ENCODE results near the gene FASTKD3. TPM values are rescaled to one million over a fixed set of nuclear protein-coding genes. Genes with fewer than 3 reads are reported as not detected.

Gene FASTKD3
- total and polyA plus RNA-seq, 2 donors from 2014 or later: 11.3 to 15.3 TPM

DNA sequence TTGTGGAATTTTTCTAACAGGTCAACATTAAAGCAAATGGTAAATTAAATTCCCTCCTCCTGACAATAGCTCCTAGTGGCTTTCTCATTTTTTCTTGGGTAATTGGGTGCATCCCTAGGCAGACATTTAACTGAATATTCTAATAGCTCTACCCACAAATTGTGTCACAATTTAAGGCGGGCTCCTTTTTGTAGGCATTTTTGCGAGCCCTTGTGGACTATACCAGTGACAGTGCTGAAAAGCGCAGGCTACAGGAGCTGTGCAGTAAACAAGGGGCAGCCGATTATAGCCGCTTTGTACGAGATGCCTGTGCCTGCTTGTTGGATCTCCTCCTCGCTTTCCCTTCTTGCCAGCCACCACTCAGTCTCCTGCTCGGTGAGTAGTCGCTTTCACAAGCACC, 20.1 kb upstream of the FASTKD3 start:
- FAIRE-seq (no peak), DNase-seq (no peak)
- Histone ChIP-seq H3K4me1 (ENCODE audit: control insufficient read depth in 2 of 3, insufficient read depth in 2 of 3, low read depth in 1 of 3, low read length in 3 of 3) (no peaks in the 10 kb centered on the region), H3K4me3 (ENCODE audit: low read length in 3 of 3) (no peak overlapping the region), H3K9ac (ENCODE audit: low read length in 3 of 3) (no peak overlapping the region), H3K9me3 (ENCODE audit: control insufficient read depth in 2 of 3, insufficient read depth in 1 of 3, low read length in 3 of 3) (no peaks in the 10 kb centered on the region), H3K27me3 (ENCODE audit: control insufficient read depth, insufficient read depth, low read length) (no peaks in the 10 kb centered on the region), H3K36me3 (ENCODE audit: control insufficient read depth in 2 of 3, insufficient read depth in 3 of 3, low read length in 3 of 3) (peaks cover 7 to 30% (median 26%) of the 10 kb centered on the region in 3 donors), H3K27ac (ENCODE audit: low read depth in 2 of 2, low read length in 2 of 2) (no peak overlapping the region)
- no peak for TF ChIP-seq CTCF (IDR thresholded peaks at IDR 0.05; ENCODE audit: borderline replicate concordance, extremely low read depth, insufficient read depth)
- intact Hi-C loops (cut with DNase I): no loop called here

DNA sequence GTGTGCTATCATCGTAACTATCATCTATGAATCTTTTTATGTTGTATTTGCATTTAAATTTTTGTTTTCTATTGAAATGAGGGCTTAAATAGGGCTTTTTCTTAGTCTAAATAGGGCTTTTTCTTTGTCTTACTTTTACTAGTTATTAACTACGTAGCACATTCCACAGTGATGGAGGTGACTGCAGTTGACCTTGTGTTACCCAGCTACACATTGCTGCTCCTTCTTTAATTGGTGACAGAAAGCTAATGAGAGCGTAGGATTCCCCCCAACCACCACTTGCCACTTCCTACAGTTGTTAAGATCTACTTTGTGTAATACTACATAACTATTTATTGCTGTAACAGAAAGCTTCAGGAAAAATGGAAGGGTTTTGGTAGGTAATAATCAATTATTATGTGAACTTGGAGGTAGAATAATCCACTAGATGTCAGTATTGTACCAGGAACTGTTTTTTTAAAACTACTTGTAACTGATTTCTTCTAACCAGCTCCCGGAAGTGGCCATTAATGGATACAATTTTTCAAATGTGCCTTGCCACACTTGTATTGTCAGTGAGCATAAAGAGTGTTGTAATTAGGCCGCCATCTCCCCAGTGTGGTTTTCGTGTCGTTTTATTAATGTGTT, 18.1 kb upstream of the FASTKD3 start:
- TF ChIP-seq CTCF (IDR thresholded peaks at IDR 0.05; ENCODE audit: borderline replicate concordance, extremely low read depth, insufficient read depth): peak; percentile 24
- intact Hi-C loops (cut with DNase I): no loop called here
- FAIRE-seq (peak; percentile 25), DNase-seq (peak in 2 of 5 donors; percentile 60 to 64)
- H3K27me3 ChIP-seq (ENCODE audit: control insufficient read depth, insufficient read depth, low read length): no peaks in the 10 kb centered on the region
- H3K9ac ChIP-seq (ENCODE audit: low read length in 3 of 3): no peak overlapping the region
- no peaks in the 10 kb centered on the region for H3K9me3 ChIP-seq (ENCODE audit: control insufficient read depth in 2 of 3, insufficient read depth in 1 of 3, low read length in 3 of 3)
- no peaks in the 10 kb centered on the region for H3K4me1 ChIP-seq (ENCODE audit: control insufficient read depth in 2 of 3, insufficient read depth in 2 of 3, low read depth in 1 of 3, low read length in 3 of 3)
- peaks cover 6 to 30% (median 29%) of the 10 kb centered on the region in 3 donors for H3K36me3 ChIP-seq (ENCODE audit: control insufficient read depth in 2 of 3, insufficient read depth in 3 of 3, low read length in 3 of 3)
- no peak overlapping the region for H3K4me3 ChIP-seq (ENCODE audit: low read length in 3 of 3)
- H3K27ac ChIP-seq (ENCODE audit: low read depth in 2 of 2, low read length in 2 of 2): no peak overlapping the region

DNA sequence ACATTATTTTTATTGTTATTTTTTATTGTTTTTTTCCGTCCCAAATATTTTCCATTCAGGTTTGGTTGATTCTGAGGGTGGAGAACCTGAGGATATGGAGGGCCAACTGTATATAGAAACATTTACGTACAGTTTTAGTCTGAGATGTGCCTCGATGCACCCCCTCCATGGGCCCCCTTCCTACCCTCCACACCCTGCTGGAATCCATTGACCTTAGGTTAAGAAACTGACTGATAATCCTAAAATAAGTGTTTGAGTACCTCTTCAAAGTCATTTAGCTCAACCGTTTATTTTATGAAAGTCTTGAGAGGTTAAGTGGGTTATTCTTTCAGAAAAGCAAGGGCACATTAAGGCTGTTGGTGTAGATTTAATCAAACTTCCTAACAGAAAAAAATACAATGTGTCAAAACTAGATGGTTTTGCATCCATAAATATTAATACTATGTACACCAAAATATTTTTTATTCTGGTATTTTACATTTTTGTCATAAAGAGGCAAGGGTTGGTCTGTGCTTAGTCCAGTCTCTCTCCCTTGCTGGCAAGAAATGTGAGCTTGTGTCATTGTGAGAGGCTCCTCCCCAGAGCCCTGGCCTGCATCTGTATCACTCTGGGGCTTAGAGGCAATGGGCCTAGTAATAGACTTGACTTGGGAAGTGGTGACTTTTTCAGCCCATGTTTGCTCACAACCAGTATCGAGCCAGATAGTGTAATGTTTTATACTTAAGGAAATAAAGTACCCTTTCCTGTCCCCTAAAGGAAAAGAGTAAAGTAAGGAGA, 15.8 kb upstream of the FASTKD3 start:
- Histone ChIP-seq H3K27me3 (ENCODE audit: control insufficient read depth, insufficient read depth, low read length) (no peaks in the 10 kb centered on the region), H3K4me1 (ENCODE audit: control insufficient read depth in 2 of 3, insufficient read depth in 2 of 3, low read depth in 1 of 3, low read length in 3 of 3) (no peaks in the 10 kb centered on the region), H3K4me3 (ENCODE audit: low read length in 3 of 3) (no peak overlapping the region), H3K36me3 (ENCODE audit: control insufficient read depth in 2 of 3, insufficient read depth in 3 of 3, low read length in 3 of 3) (peaks cover 17 to 42% (median 35%) of the 10 kb centered on the region in 3 donors), H3K27ac (ENCODE audit: low read depth in 2 of 2, low read length in 2 of 2) (no peak overlapping the region), H3K9me3 (ENCODE audit: control insufficient read depth in 2 of 3, insufficient read depth in 1 of 3, low read length in 3 of 3) (peaks cover 0 to 5% (median 0%) of the 10 kb centered on the region in 3 donors), H3K9ac (ENCODE audit: low read length in 3 of 3) (no peak overlapping the region)
- TF ChIP-seq CTCF (IDR thresholded peaks at IDR 0.05; ENCODE audit: borderline replicate concordance, extremely low read depth, insufficient read depth): no peak
- DNase-seq (no peak), FAIRE-seq (no peak)
- intact Hi-C loops (cut with DNase I): no loop called here
